ENCODE data around the gene KLHDC4.
A peak's percentile ranks its signal among the peaks of the same experiment; 100 is the strongest.

The KLHDC4 gene

GRCh38 chr16:87715658-87716057 lies 50.1 kb downstream of the KLHDC4 start:
- DNase-seq = no peak

DNA sequence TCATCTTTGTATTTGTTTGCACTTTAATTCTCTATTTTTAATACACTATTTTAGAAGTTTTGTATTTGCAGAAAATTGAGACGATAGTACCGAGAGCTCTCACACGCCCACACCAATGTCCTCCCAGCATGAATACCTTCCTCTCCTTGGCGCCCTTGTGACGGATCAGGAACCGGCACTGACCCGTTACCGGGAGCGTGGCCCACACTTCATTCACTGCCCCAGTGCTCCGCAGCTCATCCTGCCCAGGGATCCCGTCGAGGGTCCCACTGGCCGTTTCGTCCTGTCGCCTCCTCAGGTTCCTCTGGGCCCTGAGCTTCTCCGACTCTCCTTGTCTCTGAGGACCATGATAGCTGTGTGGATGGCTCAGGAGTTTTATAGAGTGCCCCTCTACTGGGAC lies 50.6 kb downstream of the KLHDC4 start:
- no peak for DNase-seq

GRCh38 chr16:87713451-87714229 lies 52.1 kb downstream of the KLHDC4 start:
- DNase-seq = peak; percentile 2 to 20

- DNase-seq = no peak
Observed at GRCh38 chr16:87712184-87712762, 53.5 kb downstream of the KLHDC4 start.

DNA sequence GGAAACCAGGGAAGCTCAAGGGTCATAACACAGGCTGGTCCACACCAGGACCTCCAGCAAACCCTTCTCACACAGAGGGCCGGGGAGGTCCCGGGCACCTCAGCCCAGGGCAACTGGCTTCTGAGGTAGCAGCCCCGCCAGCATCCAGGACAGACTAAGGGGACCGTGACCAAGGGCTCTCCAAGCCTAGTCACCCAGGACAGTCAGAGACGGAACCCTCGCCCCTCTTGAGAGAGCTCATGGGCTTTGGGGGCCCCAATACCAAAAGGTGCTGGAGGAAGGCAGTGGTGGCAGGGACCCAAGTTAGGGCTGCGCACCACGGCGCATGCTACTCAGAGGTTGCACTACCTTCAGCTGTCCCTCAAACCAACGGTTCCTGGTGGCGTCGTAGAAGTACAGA lies 54.9 kb downstream of the KLHDC4 start:
- DNase-seq = no peak

DNA sequence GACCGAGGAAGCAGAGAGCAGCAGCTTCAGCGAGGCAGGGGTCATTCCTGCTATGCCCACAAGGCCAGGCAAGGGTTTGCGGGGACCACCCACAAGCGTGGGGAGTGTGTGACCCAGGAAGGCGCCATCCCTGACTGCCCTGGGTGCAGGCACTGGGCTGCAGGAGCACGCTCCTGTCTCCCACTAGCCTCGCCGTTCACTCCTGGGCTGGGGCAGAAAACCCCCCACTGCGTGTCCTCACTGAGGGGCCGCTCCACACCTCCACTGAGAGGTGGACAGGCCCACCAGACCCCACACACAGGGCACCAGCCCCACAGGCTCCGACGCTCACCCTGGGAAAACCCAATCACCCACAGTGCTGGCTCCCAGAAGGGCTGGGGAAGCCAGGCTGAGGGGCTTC lies 56.1 kb downstream of the KLHDC4 start:
- DNase-seq = no peak

- DNase-seq = no peak
Observed at GRCh38 chr16:87708881-87709638, 56.7 kb downstream of the KLHDC4 start.

DNA sequence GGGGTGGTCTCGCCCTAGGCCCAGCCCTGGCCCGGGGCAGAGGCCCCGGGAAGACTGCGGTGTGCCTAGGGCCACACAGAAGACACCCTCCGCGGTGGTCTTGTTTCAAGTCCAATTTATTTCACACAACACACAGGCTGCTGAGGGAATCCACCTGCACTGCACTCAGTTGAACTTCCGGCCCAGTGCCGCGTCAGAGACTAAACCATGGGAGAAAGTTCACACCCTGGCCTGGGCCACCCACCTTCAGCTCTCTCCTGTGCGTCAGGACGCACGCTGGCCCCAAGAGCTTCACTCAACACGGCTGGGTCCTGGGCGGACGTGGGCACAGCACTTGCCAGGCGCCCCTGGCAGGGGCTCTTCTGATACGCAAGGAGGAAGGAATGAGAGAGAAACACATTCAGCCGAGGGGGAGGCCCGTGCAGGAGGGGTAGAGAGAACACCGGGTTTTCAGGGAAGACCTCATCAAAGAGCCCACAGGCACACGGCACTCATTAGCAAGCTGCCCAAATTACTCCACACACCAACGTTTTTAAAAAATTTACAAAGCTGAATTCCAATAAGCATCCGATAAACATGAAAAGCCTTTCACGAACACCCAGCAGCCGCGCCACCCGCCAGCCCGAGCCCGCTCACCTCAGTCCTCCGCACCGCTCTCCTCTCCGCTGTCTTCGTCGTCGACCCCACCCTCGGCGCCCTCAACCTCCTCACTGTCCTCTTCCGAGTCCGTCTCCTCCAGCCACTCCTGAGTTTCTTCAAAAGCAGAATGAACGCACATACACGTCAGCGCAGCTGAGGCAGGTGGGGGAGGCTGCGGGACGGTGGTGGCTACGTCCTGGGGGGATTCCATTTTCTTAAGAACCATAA lies 57.8 kb downstream of the KLHDC4 start:
- DNase-seq = no peak

GRCh38 chr16:87707097-87707496 lies 58.7 kb downstream of the KLHDC4 start:
- DNase-seq = no peak

- DNase-seq = no peak
Observed at GRCh38 chr16:87706278-87707000, 59.3 kb downstream of the KLHDC4 start.

GRCh38 chr16:87705771-87706277 lies 60.0 kb downstream of the KLHDC4 start:
- no peak for DNase-seq

GRCh38 chr16:87704754-87705353 lies 60.9 kb downstream of the KLHDC4 start:
- DNase-seq = no peak

DNA sequence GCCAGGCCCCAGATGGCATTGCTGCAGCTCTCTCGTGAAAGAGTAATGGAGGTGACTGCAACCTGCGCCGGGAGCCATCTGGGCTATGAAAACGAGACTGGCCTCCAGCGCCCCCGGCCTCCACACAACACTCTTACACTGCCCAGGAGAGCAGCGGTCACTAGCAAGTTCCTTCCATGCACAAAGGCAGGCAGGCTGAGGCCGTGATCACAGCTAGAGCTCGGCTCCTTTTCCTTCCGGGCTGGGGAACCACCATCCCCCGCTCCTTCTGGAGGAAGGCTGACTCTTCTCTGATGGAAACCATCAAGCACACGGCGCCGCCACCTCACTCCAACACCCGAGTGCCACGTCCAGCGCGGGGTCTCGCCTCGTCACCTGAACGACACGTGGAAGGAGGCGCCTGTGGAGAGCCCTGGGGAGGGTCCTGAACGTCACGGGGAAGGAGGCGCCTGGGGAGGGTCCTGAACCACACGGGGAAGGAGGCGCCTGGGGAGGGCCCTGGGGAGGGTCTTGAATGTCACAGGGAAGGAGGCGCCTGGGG lies 61.9 kb downstream of the KLHDC4 start:
- no peak for DNase-seq

- no peak for DNase-seq
Observed at GRCh38 chr16:87703071-87703470, 62.7 kb downstream of the KLHDC4 start.

DNA sequence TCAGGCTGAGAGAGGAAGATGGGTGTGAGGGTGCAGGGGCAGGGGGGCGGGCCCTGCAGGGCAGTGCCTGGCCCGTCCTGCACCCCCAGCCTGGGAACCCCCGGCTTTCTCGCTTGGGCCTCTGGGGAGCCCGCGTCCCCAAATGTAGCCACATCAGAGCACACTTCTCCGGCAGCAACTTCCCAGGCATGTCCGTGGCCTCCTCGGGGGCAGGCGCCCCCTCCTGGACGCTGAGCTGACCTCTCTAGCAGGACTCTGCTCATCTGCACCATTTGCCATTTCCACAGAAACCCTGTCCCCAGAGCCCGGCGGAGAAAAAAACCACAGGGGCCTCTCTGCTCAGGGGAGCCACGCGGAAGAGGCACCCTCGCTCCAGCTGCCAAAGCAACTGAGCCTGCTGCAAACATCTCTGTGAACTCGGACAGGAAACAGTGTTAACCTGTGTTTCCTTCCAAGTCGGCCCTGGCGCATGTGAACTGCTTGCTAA lies 63.4 kb downstream of the KLHDC4 start:
- DNase-seq = peak; percentile 6 to 54

GRCh38 chr16:87701505-87701921 lies 64.3 kb downstream of the KLHDC4 start:
- DNase-seq = no peak

DNA sequence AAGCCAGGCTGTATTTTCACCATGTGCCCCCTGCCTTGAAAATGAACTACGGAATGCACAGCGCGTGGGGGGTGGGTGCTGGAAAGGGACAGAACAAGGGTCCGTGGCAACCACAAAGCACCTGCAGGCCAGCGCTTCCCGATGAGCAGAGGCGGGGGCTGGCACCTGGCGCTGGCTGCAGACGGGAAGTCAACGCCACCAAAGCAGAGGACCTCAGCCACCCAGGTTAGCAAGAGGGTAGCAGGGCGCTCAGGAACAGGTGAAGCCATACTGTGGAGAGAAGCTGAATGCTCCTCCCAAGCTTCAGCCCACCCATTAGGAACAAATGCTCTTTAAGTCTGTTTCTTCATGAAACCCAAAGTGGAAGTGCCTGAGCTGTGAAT lies 64.7 kb downstream of the KLHDC4 start:
- no peak for DNase-seq

DNA sequence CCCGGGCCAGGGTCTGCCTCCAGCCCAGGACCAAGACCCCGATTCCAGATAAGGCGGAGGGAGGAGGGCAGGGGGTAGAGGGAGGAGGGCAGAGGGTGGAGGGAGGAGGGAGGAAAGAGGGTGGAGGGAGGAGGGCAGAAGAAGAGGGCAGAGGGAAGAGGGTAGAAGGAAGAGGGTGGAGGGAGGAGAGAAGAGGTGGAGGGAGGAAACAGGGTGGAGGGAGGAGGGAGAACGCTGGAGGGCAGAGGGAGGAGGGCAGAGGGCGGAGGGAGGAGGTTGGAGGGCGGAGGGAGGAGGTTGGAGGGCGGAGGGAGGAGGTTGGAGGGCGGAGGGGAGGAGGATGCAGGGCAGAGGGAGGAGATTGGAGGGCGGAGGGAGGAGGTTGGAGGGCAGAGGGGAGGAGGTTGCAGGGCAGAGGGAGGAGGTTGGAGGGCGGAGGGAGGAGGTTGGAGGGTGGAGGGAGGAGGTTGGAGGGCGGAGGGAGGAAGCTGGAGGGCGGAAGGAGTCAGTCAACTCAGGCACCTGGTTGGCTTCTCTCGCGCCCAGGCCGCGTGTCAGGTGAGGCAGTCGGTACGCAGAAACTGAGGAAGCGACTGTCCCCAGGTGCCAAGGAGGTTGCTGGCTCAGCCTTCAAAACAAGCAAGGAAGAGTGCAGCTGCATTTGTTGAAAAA lies 65.2 kb downstream of the KLHDC4 start:
- no peak for DNase-seq

DNA sequence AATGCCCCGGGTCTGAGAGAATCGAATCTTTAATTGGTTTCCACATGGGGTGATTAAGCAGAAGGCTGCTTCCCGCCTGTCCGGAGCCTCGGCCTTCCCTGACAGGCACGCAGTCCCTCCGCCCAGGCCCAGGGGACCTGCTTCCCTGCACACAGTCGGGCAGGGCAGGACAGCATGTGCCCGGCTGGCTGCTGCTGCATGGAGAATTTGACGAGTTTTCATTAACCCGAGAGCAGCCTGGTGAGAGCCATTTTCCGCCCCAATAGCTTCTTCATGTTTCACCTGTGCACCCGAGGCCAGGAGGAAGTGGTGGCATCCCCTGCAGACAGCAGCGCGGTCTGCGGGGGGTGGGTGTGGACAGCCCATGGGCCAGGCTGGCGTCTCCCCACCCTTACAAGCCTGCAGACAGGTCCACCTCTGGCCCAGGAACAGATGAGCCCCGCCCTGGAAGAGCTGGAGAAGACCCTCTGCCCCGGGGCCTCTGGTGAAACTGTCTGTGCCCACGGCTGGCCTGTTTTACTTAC lies 67.0 kb downstream of the KLHDC4 start:
- DNase-seq = no peak

- DNase-seq = no peak
Observed at GRCh38 chr16:87698241-87698640, 67.5 kb downstream of the KLHDC4 start.
